Chondrocyte (in vitro differentiated cells): ENCODE measurements around the gene GAS7. TPM values are rescaled to one million over a fixed set of nuclear protein-coding genes. Genes with fewer than 3 reads are reported as not detected.
A peak's percentile ranks its signal among the peaks of the same experiment; 100 is the strongest.

ENCODE experiments used
- DNase-seq: peaks from one replicate; pipeline ENCODE4 v3.0.0; 2021; ENCODE audit warnings: mixed read lengths, low spot score
- H3K27ac Mint-ChIP-seq: one replicate; pipeline ENCODE4 v1.8.0; 2021; ENCODE audit warnings: mild to moderate bottlenecking, moderate library complexity, mixed read lengths; ENCODE audit not compliant: unreplicated experiment
- H3K27me3 Mint-ChIP-seq: 2 replicates; pipeline ENCODE4 v1.8.0; 2021; ENCODE audit warnings: low read depth, mixed read lengths
- H3K36me3 Mint-ChIP-seq: 2 replicates; pipeline ENCODE4 v1.8.0; 2021; ENCODE audit warnings: low read depth, mixed read lengths
- H3K4me1 Mint-ChIP-seq: 2 replicates; pipeline ENCODE4 v1.8.0; 2021; ENCODE audit warnings: low read depth, mild to moderate bottlenecking, mixed read lengths
- H3K4me3 Mint-ChIP-seq: one replicate; pipeline ENCODE4 v1.8.0; 2021; ENCODE audit warnings: mild to moderate bottlenecking, moderate library complexity, mixed read lengths; ENCODE audit not compliant: unreplicated experiment
- H3K9me3 Mint-ChIP-seq: 2 replicates; pipeline ENCODE4 v1.8.0; 2021; ENCODE audit warnings: low read depth, mixed read lengths
- CTCF ChIP-seq: fragments of 200-600 bp; sonication (generic); IDR thresholded peaks from 2 replicates; pipeline ENCODE4 v1.5.0; 2021; ENCODE audit warnings: antibody characterized with exemption, mild to moderate bottlenecking, moderate library complexity
- total RNA-seq: library from RNA; stranded (reverse); gene quantifications from 3 replicates; pipeline ENCODE4 v1.2.1, GENCODE V29; 2021

The GAS7 gene
- total RNA-seq, 1 donor from 2014 or later: 6.9 TPM

DNA sequence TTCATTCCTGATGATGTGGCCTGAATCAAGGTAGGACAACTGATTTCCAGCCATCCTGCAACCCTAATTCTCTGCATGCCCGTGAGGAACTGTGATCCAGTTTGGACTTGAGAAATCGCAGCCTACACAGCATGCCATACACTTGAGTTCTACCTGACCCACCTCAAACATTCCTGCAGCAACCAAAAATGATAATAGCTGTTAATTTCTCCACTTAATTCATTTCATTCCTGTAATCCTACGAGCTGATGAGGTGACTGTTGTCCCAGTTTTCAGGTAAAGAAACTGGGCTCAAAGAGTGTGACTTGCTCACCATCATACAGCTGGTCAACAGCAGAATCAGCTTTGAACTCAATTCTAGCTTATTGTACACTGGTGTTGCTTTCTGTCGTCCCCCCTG, 2.2 kb upstream of the GAS7 start:
- peaks cover 11% of the 10 kb centered on the region for H3K9me3 Mint-ChIP-seq
- H3K4me1 Mint-ChIP-seq: peaks cover 11% of the 10 kb centered on the region
- no peak for DNase-seq
- TF ChIP-seq CTCF: no peak
- H3K36me3 Mint-ChIP-seq: peaks cover 4% of the 10 kb centered on the region
- no peak overlapping the region for H3K4me3 Mint-ChIP-seq
- H3K27ac Mint-ChIP-seq: no peak overlapping the region
- peaks cover 15% of the 10 kb centered on the region for H3K27me3 Mint-ChIP-seq

GRCh38 chr17:10200016-10200415, 1.6 kb upstream of the GAS7 start:
- Mint-ChIP-seq H3K9me3 (peaks cover 7% of the 10 kb centered on the region), H3K4me3 (no peak overlapping the region), H3K27me3 (peaks cover 15% of the 10 kb centered on the region), H3K4me1 (peaks cover 11% of the 10 kb centered on the region), H3K36me3 (peaks cover 4% of the 10 kb centered on the region), H3K27ac (no peak overlapping the region)
- no peak for DNase-seq
- TF ChIP-seq CTCF: no peak

DNA sequence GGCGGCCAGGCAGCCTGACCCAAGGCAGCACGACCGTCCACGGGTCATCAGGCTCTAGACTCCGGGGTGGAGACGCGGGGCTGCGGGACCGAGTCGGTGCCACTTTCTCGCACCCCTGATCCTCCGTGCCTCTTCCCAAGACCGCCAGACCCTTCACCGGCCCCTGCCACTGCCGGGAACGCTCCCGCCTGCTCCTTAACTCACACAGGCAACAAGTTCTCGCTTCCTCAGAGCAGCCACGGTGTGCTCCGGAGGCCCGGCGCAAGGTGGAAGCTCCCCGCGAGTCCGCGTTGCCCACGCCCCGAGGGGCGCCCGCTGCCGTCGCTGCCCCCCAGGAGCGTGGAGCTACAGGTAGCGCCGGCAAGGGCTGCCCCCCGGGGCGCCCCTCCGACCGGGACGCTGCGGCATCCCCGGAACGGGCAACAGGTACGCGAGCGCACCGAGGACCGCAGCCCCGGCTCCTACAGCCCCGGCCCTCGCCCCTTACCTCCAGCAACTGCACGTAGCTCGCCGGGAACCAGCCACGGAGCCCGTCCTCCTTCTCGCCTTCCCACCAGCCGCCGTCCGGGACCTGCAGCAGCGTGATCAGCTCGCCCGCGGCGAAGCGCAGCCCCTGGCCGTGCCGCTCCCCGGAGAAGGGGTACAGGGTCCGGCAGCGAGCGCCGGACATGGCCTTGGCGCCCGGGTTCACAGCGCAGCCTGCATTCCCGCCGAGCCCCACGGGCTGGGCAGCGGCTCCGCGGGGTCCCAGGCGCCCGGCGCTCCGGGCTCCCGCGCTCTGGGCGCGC, 491 bp downstream of the GAS7 start:
- peaks cover 4% of the 10 kb centered on the region for H3K36me3 Mint-ChIP-seq
- peak overlapping the region; percentile 68 for H3K4me3 Mint-ChIP-seq
- DNase-seq: peak; percentile 93
- peaks cover 17% of the 10 kb centered on the region for H3K9me3 Mint-ChIP-seq
- peaks cover 15% of the 10 kb centered on the region for H3K4me1 Mint-ChIP-seq
- H3K27me3 Mint-ChIP-seq: peaks cover 15% of the 10 kb centered on the region
- H3K27ac Mint-ChIP-seq: no peak overlapping the region
- TF ChIP-seq CTCF: no peak

- Mint-ChIP-seq H3K9me3 (peaks cover 17% of the 10 kb centered on the region), H3K27ac (no peak overlapping the region), H3K36me3 (peaks cover 4% of the 10 kb centered on the region), H3K4me3 (peak overlapping the region; percentile 52), H3K4me1 (peaks cover 19% of the 10 kb centered on the region), H3K27me3 (peaks cover 15% of the 10 kb centered on the region)
- DNase-seq: no peak
- no peak for TF ChIP-seq CTCF
Observed at GRCh38 chr17:10197362-10197720, 1.1 kb downstream of the GAS7 start.

DNA sequence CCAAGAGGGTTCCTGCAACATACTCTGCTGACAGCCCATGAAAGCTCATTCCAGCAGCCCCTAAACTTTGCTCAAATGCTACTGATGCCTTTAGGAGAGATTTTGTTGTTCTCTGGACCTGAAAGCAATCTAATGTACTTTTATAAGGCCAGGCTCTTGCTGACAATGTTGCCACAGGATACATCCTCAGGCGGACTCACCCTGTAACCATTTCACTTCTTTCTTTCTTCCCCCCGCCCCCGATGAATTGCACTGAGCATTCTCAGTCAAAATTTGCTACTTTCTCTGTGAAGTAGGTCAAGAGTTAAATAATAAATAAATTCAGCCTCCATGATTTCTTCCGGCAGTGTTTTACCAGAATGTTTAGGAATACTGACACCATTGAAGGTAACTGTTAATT, 1.5 kb downstream of the GAS7 start:
- H3K27me3 Mint-ChIP-seq: peaks cover 15% of the 10 kb centered on the region
- no peak overlapping the region for H3K27ac Mint-ChIP-seq
- peak overlapping the region; percentile 52 for H3K4me3 Mint-ChIP-seq
- DNase-seq: no peak
- H3K4me1 Mint-ChIP-seq: peaks cover 22% of the 10 kb centered on the region
- peaks cover 4% of the 10 kb centered on the region for H3K36me3 Mint-ChIP-seq
- no peak for TF ChIP-seq CTCF
- peaks cover 17% of the 10 kb centered on the region for H3K9me3 Mint-ChIP-seq
